HG03103 (cell line): ENCODE measurements around the gene MYOF.
"Not testable (repeated sequence)": the region's sequence is repeated elsewhere in the genome, so short reads cannot be mapped to it uniquely, and the experiment has no call there.

ENCODE experiments used
- ATAC-seq: cut with Tn5 transposase; IDR thresholded peaks from one replicate; pipeline ENCODE4 v1.9.1; 2021; ENCODE audit warnings: low read depth; ENCODE audit not compliant: unreplicated experiment

Gene MYOF

GRCh38 chr10:93305122-93305521 lies 177.0 kb downstream of the MYOF start:
- ATAC-seq = no peak

DNA sequence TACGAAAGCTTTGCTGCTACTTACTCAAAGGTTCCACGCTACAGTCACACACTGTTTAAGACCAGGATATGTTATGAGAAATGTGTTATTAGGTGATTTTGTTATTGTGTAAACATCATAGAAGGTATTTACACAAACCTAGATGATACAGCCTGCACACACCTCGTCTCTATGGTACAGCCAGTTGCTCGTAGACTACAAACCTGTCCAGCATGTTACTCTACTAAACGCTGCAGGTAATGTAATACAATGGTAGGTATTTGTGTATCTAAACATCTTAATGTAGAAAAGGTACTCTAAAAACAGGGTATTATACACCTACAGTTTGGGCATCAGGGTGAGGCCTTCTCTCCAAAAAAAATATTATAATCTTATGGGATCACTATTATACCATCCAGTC lies 181.2 kb downstream of the MYOF start:
- no peak for ATAC-seq

- ATAC-seq = no peak
Measured at GRCh38 chr10:93300288-93300917, 181.7 kb downstream of the MYOF start.

DNA sequence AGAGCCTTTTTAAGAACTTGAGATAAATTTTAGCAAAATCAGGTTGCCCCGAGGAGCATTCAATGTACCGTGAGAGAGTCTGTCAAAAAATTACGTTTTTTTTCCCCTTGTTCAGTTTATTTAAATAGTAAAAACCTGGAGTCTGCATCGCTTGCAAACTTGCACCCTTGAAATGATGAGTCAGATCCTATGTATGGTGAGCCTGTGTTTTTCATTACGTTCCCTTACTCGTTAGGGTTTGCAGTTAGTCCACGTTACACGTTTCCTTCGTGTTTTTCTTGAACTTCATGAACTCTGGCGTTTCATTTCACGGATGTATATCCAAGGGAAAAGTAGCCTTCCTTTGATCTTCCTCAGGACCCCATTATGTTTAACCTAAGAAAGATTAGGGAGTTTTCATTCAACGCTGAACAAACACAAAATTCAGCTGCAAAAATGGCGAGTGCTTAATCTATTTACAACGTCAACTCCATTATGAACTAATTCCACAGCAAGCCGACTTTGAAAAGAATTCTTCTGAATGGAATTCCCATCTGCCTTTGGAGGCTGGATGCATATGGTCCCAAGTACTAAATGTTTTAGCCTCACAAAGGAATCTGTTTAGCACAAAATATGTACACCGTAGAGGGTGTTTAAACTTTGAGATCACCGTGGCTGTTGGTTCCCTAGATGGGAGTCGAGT lies 182.4 kb downstream of the MYOF start:
- ATAC-seq = no peak

DNA sequence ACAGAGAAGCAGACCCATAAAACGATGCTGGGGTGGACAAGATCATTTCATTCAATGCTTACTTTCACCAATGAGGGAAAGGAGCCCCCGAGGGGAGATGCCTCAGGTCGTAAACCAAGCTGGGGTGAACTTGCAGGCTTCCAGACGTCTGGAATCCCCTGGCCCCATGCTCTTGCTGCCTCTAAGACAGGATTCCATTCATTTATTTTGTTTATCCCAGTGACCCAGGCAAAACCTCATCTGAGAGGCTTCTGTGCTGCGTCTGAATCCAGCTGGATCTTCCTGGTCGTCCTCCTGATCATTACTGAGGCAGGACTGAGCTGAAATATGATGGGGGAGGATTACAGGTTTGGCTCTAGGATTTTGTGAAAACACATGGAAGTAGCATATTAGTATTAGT lies 182.9 kb downstream of the MYOF start:
- no peak for ATAC-seq

DNA sequence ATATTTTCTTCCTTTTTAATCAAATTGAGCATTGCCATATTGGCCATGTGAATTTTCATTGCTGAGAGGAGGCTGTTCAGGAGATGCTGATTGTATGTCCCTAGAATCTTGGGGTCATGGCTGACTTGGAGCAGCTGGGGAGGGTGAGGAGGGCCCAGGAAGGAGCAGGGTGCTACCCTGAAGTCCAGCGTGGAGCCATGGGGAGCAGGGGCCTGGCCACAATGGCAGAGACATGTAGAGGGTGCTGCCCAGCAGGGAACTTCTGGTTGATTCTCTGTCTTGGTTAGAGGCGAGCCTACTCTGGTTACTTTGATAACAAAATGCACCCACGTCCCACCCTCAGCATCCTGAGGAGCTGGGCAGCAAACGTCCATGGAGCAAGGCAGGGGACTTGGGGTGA lies 186.0 kb downstream of the MYOF start:
- ATAC-seq = no peak

GRCh38 chr10:93293999-93294398 lies 188.1 kb downstream of the MYOF start:
- no peak for ATAC-seq

GRCh38 chr10:93290661-93291354 lies 191.3 kb downstream of the MYOF start:
- no peak for ATAC-seq

DNA sequence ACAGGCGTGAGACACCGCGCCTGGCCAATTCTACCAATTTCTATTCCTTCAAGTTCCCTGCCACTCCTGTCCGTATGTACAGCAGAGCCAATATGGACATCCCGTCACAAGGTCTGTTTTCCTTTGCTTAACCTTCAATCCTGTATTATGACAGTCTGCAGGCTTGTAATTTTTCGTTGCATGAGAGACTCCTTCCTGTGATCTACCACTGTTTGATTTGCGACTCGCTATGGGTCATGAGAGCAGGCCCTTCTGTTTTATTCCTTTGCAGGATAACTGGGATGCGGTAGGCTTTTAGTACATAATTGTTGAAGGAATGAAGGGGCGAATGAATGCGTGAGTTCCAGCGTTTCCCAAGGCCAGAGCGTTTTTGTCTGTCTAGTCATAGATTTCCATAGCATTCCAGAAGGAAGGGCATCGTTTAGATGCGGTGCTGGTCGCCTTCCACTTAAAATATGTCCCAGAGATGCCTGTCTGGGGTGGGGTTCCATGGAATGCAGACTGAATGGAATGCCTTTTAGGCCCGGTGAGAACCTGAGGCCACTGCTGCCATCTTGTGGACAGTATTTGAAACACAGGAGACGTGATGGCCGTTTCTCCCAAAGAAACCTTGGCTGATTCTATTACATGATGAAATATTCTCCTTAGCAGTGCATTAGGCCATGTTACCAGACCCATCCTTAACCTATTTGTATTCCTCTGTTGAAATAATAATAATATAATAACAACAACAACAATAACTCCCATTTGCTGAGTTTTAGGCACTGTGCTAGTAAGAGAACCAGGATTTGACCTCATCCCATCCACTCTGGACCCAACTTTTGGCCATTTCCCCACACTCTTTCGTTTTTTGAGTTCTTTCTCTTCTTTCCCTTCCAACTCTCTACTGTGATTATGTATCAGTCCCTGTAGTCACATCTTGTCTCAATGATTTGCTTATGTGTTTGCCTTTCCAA lies 193.2 kb downstream of the MYOF start:
- ATAC-seq = no peak

- no peak for ATAC-seq
Measured at GRCh38 chr10:93287775-93288174, 194.4 kb downstream of the MYOF start.

GRCh38 chr10:93284246-93284645 lies 197.9 kb downstream of the MYOF start:
- not testable (repeated sequence) for ATAC-seq

DNA sequence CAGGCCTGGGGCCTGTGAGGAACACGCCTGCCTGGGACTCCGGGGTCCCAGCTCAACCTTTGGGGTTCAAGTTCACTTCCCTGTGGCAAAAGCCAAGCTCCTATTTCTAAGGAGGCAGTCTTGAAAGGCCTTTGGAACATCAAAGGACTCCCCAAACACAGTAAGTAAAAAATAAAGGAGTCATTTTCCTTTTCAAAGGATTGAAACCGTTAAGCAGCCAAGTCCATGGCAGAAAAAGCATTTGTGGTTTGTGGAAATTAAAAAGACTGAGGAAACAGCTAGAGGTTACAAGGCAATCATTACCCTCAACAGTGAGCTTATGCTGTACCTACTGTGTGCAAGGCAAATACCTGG lies 200.8 kb downstream of the MYOF start:
- no peak for ATAC-seq

DNA sequence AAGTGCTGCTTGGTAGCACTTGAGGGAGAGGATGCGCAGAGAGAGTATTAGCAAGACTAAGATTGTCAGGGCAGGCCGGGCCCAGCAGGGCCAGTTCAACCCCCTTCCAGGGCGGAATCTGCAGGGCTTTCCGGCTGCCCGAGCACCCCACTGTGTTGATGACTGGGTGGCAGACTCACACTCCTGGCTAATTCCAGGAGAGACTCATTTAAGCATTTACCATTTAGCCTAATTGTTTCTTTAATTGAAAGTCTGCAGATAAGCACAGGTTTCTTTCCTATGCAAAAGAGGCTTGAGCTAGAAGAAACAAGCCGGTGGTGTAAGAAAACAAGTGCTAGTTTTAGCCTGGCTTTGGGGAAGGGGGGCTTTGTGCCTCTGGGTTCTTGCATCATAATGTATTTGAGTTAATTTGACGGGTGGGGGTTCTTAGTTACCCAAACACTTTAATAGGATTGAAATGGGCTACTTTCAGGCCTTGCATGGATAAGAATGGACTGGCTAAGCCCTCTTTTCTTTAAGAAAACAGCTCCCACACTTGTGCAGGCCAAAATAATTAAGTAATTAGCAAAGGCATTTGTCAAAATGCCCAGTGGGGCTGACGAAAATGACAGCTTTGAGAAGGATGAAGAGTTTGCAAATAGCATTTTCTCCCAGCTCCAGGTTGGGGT lies 201.3 kb downstream of the MYOF start:
- no peak for ATAC-seq

GRCh38 chr10:93280121-93280698 lies 201.9 kb downstream of the MYOF start:
- ATAC-seq = no peak

DNA sequence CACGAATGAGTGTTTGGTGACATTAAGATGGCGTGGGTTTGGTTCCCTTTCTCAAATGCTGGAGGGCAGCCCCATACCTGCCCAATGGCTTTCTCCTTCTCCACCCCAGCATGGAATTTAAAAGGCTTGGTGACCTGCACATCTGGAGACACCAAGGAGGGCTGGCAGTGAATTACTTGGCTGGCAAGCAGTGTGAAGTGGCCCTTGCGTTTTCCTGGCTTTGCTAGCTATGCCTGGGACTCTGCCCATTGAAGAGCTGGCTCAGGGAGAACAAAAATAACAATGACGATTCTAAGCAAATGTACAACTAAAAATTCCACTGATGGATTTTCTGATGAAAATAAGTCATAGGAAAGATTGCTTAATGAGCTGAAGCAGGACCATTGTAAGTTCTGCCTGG lies 204.8 kb downstream of the MYOF start:
- ATAC-seq = no peak

DNA sequence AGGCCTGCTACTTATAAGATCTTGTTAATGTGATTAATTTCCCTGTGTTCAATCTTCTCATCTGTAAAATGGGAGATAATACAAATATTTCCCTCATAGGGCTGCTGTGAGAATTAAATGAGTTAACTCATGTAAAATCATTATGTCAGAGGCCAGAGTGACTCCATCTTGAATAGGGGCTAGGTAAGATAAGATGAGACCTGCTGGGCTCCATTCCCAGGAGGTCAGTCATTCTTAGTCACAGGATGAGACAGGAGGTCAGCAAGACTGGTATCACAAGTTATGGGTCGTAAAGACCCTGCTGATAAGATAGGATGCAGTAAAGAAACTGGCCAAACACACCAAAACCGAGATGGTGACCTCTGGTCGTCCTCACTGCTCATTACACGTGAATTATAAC lies 207.7 kb downstream of the MYOF start:
- ATAC-seq = no peak

DNA sequence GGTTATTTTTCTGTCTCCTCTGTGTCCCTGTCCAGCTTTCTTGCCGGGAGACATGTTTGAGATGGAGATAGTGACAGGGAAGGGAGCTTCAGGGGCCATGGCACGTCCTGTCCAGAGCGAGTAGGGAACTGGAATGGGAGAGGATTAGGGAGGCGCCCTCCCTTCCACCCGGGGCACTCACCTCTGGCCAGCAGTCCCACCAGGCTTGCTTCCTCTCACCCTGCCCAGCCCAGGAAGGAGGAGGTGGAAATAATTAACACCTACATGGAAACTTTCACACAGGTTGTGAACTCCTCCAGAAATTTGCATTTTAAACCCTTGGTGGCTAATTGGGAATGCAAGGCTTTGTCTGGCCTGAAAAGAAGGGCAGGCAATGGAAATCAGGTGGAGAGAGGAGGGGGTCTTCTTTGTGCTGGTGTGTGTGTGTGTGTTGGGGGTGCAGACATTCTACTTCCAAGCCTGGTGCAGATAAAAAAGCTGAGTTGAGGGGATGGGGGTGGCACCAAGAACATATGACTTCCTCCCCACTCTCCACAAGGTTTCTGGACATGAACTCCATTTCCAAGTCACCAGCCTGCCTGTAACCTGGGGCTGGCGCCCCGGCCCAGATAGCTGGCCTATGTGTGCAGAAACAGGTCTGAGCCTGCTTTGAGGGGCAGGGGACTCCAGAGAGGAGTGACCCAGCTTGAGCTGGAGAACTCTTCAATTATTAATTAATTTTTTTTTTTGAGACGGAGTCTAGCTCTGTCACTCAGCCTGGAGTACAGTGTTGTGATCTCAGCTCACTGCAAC lies 209.1 kb downstream of the MYOF start:
- no peak for ATAC-seq

- ATAC-seq = no peak
Measured at GRCh38 chr10:93271347-93271746, 210.8 kb downstream of the MYOF start.

DNA sequence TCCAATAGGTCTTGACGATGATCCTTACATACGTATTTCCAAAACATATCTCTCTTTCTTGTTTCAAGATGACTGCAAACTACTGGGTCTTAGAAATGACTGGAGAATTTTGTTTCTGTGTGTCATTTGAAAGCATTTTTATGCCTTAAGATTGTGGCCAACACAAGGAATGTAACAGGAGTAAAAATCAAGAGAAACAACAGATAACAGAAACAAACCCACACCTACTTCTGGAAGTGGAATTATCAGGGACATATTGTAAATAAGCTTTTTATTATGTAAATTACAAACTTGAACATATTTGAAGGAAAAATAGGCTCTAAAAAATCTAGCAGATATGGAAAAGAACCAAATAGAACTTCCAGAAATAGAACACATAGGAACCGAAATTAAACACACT lies 212.9 kb downstream of the MYOF start:
- ATAC-seq = no peak
